DND-41 (cell line): ENCODE results near the gene KCNK15.

ENCODE experiments used
- ATAC-seq: fragments of 200-7000 bp; cut with Tn5 transposase; 3 replicates; pipeline ENCODE4 v1.9.1; 2021; ENCODE audit warnings: low read depth; ENCODE audit not compliant: insufficient read depth
- DNase-seq: peaks from one replicate; pipeline ENCODE4 v3.0.0-alpha.2; 2020
- H2AFZ ChIP-seq: 2 replicates; pipeline ENCODE4 v1.6.0; 2012; ENCODE audit warnings: low read depth, low read length
- H3K27ac ChIP-seq: 2 replicates; pipeline ENCODE4 v1.5.1; 2012; ENCODE audit warnings: low read length, inconsistent platforms
- H3K27me3 ChIP-seq: fragments of 200-600 bp; sonication (generic); 2 replicates; pipeline ENCODE4 v1.6.0; 2012; ENCODE audit warnings: low read length, mild to moderate bottlenecking, inconsistent platforms; ENCODE audit not compliant: insufficient read depth, poor library complexity
- H3K36me3 ChIP-seq: 2 replicates; pipeline ENCODE4 v1.5.1; 2012; ENCODE audit warnings: low read length, inconsistent platforms; ENCODE audit not compliant: insufficient read depth
- H3K4me1 ChIP-seq: 2 replicates; pipeline ENCODE4 v1.5.1; 2012; ENCODE audit warnings: mild to moderate bottlenecking, low read length; ENCODE audit not compliant: insufficient read depth
- H3K4me2 ChIP-seq: 2 replicates; pipeline ENCODE4 v1.6.0; 2012; ENCODE audit warnings: mild to moderate bottlenecking, moderate library complexity, low read length, inconsistent platforms; ENCODE audit not compliant: insufficient read depth
- H3K4me3 ChIP-seq, 2 experiments: fragments of 200-600 bp in 1 of 2; shearing (Covaris generic) in 1 of 2; 2 replicates each; pipeline ENCODE4 v1.5.1; 2012 to 2016; ENCODE audit warnings: inconsistent platforms in 2 of 2, low read length in 2 of 2, mild to moderate bottlenecking in 2 of 2, low read depth in 1 of 2, moderate library complexity in 1 of 2
- H3K79me2 ChIP-seq: 2 replicates; pipeline ENCODE4 v1.6.0; 2012; ENCODE audit warnings: low read length, inconsistent platforms; ENCODE audit not compliant: insufficient read depth
- H3K9ac ChIP-seq: 2 replicates; pipeline ENCODE4 v1.6.0; 2012; ENCODE audit warnings: low read depth, mild to moderate bottlenecking, inconsistent platforms, low read length, moderate library complexity
- H3K9me3 ChIP-seq: 2 replicates; pipeline ENCODE4 v1.5.1; 2012; ENCODE audit warnings: low read length, moderate library complexity, mild to moderate bottlenecking, inconsistent platforms; ENCODE audit not compliant: insufficient read depth, severe bottlenecking
- H4K20me1 ChIP-seq: 2 replicates; pipeline ENCODE4 v1.6.0; 2012; ENCODE audit warnings: low read length; ENCODE audit not compliant: insufficient read depth
- CTCF ChIP-seq: IDR thresholded peaks from 2 replicates; pipeline ENCODE4 v1.5.1; 2012; ENCODE audit warnings: borderline replicate concordance, low read length, moderate library complexity, mild to moderate bottlenecking; ENCODE audit not compliant: poor library complexity, severe bottlenecking; ENCODE audit errors: extremely low read depth
- EZH2 ChIP-seq: IDR thresholded peaks from 3 replicates; pipeline ENCODE4 v1.6.1; 2012; ENCODE audit warnings: borderline replicate concordance, low read depth, mild to moderate bottlenecking, moderate library complexity, low read length, inconsistent platforms; ENCODE audit not compliant: severe bottlenecking

The KCNK15 gene

GRCh38 chr20:44734938-44735337 lies 10.7 kb upstream of the KCNK15 start:
- Histone ChIP-seq H3K4me1 (peaks cover 18% of the 10 kb centered on the region; the same call in 1 of the 2 replicates), H3K9me3 (no peaks in the 10 kb centered on the region), H3K4me2 (no peak overlapping the region), H4K20me1 (no peaks in the 10 kb centered on the region), H2AFZ (no peak overlapping the region), H3K79me2 (no peaks in the 10 kb centered on the region), H3K36me3 (no peaks in the 10 kb centered on the region), H3K27ac (no peak overlapping the region), H3K9ac (no peak overlapping the region), H3K4me3 (no peak overlapping the region), H3K27me3 (no peaks in the 10 kb centered on the region)
- DNase-seq (no peak), ATAC-seq (no peak)
- TF ChIP-seq EZH2 (no peak), CTCF (peak; percentile 20)

- H4K20me1 ChIP-seq = no peaks in the 10 kb centered on the region
- H3K79me2 ChIP-seq = no peaks in the 10 kb centered on the region
- ATAC-seq (no peak), DNase-seq (no peak)
- H3K4me3 ChIP-seq = no peak overlapping the region; a peak in 1 of 4 replicates
- no peak overlapping the region for H3K9ac ChIP-seq
- H3K4me1 ChIP-seq = peaks cover 18% of the 10 kb centered on the region; the same call in 1 of the 2 replicates
- H3K27me3 ChIP-seq = no peaks in the 10 kb centered on the region
- no peak for TF ChIP-seq CTCF
- H3K36me3 ChIP-seq = no peaks in the 10 kb centered on the region
- H2AFZ ChIP-seq = peak overlapping the region; percentile 56
- peak overlapping the region; percentile 24; the same call in 1 of the 2 replicates for H3K4me2 ChIP-seq
- H3K9me3 ChIP-seq = no peaks in the 10 kb centered on the region
- H3K27ac ChIP-seq = no peak overlapping the region
These were observed 9.9 kb upstream of the KCNK15 start for GRCh38 chr20:44735816-44736169.

GRCh38 chr20:44736170-44737021 lies 9.3 kb upstream of the KCNK15 start:
- no peak overlapping the region for H3K9ac ChIP-seq
- H3K4me2 ChIP-seq = peak overlapping the region; percentile 24; the same call in 1 of the 2 replicates
- no peaks in the 10 kb centered on the region for H4K20me1 ChIP-seq
- peak overlapping the region; percentile 56 for H2AFZ ChIP-seq
- H3K79me2 ChIP-seq = no peaks in the 10 kb centered on the region
- H3K4me3 ChIP-seq = peak overlapping the region in 1 of 2 experiments; percentile 8; a peak in 1 of 4 replicates
- DNase-seq (peak; percentile 46), ATAC-seq (peak; percentile 61)
- no peak overlapping the region for H3K27ac ChIP-seq
- no peak for TF ChIP-seq EZH2
- TF ChIP-seq CTCF = peak; percentile 20
- no peaks in the 10 kb centered on the region for H3K9me3 ChIP-seq
- no peaks in the 10 kb centered on the region for H3K36me3 ChIP-seq
- H3K27me3 ChIP-seq = no peaks in the 10 kb centered on the region
- H3K4me1 ChIP-seq = peaks cover 18% of the 10 kb centered on the region; the same call in 1 of the 2 replicates
